Activated naive CD4-positive, alpha-beta T cell treated with Interleukin-2 at 50 U/mL for 16 hours (primary cell): ENCODE measurements around the gene SPANXN3.
"Not testable (repeated sequence)": the region's sequence is repeated elsewhere in the genome, so short reads cannot be mapped to it uniquely, and the experiment has no call there.

Experiments
- DNase-seq: peaks from one replicate; pipeline ENCODE4 v3.0.0-alpha.2; 2020

The SPANXN3 gene

GRCh38 chrX:143517375-143517774, at the start of gene SPANXN3:
Gene SPANXN3 (minus strand): TSS chrX:143517475. CDS start chrX:143517391, 84 bp downstream.
- DNase-seq: not testable (repeated sequence)

- DNase-seq: no peak
Observed at GRCh38 chrX:143536176-143536575, 18.9 kb upstream of the SPANXN3 start.

- not testable (repeated sequence) for DNase-seq
Observed at GRCh38 chrX:143502196-143502595, 15.1 kb downstream of the SPANXN3 start.

- DNase-seq: no peak
Observed at GRCh38 chrX:143500751-143501150, 16.5 kb downstream of the SPANXN3 start.

- DNase-seq: no peak
Observed at GRCh38 chrX:143486105-143486504, 31.2 kb downstream of the SPANXN3 start.

GRCh38 chrX:143476751-143477150, 40.5 kb downstream of the SPANXN3 start:
- DNase-seq: no peak

GRCh38 chrX:143472347-143472938, 44.8 kb downstream of the SPANXN3 start:
- DNase-seq: no peak

GRCh38 chrX:143466130-143466529, 51.1 kb downstream of the SPANXN3 start:
- no peak for DNase-seq

- DNase-seq: no peak
Observed at GRCh38 chrX:143462696-143463095, 54.6 kb downstream of the SPANXN3 start.

- DNase-seq: no peak
Observed at GRCh38 chrX:143461606-143462005, 55.7 kb downstream of the SPANXN3 start.
